T-helper 2 cell treated with Interferon-gamma antibody and Interleukin-4, amounts not matched to agents 5 μg/mL and 100 μg/mL, for 36 hours (primary cell): ENCODE data around the gene SWT1.
"Not testable (repeated sequence)": the region's sequence is repeated elsewhere in the genome, so short reads cannot be mapped to it uniquely, and the experiment has no call there.

ENCODE experiments used
- DNase-seq: peaks from one replicate; pipeline ENCODE4 v3.0.0; 2021; ENCODE audit warnings: low spot score
- H3K27ac Mint-ChIP-seq: one replicate; pipeline ENCODE4 v1.8.0; 2021; ENCODE audit warnings: mild to moderate bottlenecking, mixed read lengths
- H3K27me3 Mint-ChIP-seq: one replicate; pipeline ENCODE4 v1.8.0; 2021; ENCODE audit warnings: low read depth, mixed read lengths
- H3K36me3 Mint-ChIP-seq: one replicate; pipeline ENCODE4 v1.8.0; 2021; ENCODE audit warnings: low read depth, mixed read lengths
- H3K4me1 Mint-ChIP-seq: one replicate; pipeline ENCODE4 v1.8.0; 2021; ENCODE audit warnings: low read depth, mixed read lengths
- H3K4me3 Mint-ChIP-seq: one replicate; pipeline ENCODE4 v1.8.0; 2022; ENCODE audit warnings: mild to moderate bottlenecking, moderate library complexity, mixed read lengths
- H3K9me3 Mint-ChIP-seq: one replicate; pipeline ENCODE4 v1.8.0; 2021; ENCODE audit warnings: mixed read lengths

Gene SWT1

GRCh38 chr1:185317034-185317885 lies 160.3 kb downstream of the SWT1 start, which contains the start of gene IVNS1ABP:
Gene IVNS1ABP, minus strand, starts transcription at chr1:185317243. Its CDS starts 7,750 bp downstream, at chr1:185309493.
- H3K36me3 Mint-ChIP-seq: peaks cover 42% of the 10 kb centered on the region
- H3K27ac Mint-ChIP-seq: peak within 1 kb of the TSS; percentile 97
- peak; percentile 93 for DNase-seq
- peaks cover 49% of the 10 kb centered on the region for H3K4me1 Mint-ChIP-seq
- H3K27me3 Mint-ChIP-seq: no peaks in the 10 kb centered on the region
- peak within 1 kb of the TSS; percentile 99 for H3K4me3 Mint-ChIP-seq
- peaks cover 7% of the 10 kb centered on the region for H3K9me3 Mint-ChIP-seq

- H3K27me3 Mint-ChIP-seq: no peaks in the 10 kb centered on the region
- H3K4me1 Mint-ChIP-seq: peaks cover 44% of the 10 kb centered on the region
- H3K36me3 Mint-ChIP-seq: peaks cover 40% of the 10 kb centered on the region
Measured at GRCh38 chr1:185317886-185318310, 160.9 kb downstream of the SWT1 start.

GRCh38 chr1:185318431-185319138 lies 161.6 kb downstream of the SWT1 start:
- H3K4me3 Mint-ChIP-seq: peak overlapping the region; percentile 99
- no peak for DNase-seq
- no peaks in the 10 kb centered on the region for H3K27me3 Mint-ChIP-seq
- H3K9me3 Mint-ChIP-seq: peaks cover 7% of the 10 kb centered on the region
- H3K4me1 Mint-ChIP-seq: peaks cover 37% of the 10 kb centered on the region
- peak overlapping the region; percentile 97 for H3K27ac Mint-ChIP-seq
- peaks cover 34% of the 10 kb centered on the region for H3K36me3 Mint-ChIP-seq

More at GRCh38 chr1:185317886-185318310, 160.9 kb downstream of the SWT1 start:
- peak overlapping the region; percentile 99 for H3K4me3 Mint-ChIP-seq
- peaks cover 7% of the 10 kb centered on the region for H3K9me3 Mint-ChIP-seq
- peak; percentile 61 for DNase-seq
- H3K27ac Mint-ChIP-seq: peak overlapping the region; percentile 97

- Mint-ChIP-seq H3K9me3 (peaks cover 7% of the 10 kb centered on the region), H3K27ac (no peak overlapping the region), H3K27me3 (no peaks in the 10 kb centered on the region), H3K4me3 (no peak overlapping the region), H3K4me1 (peaks cover 31% of the 10 kb centered on the region), H3K36me3 (peaks cover 30% of the 10 kb centered on the region)
- DNase-seq: no peak
Measured at GRCh38 chr1:185319139-185319475, 162.1 kb downstream of the SWT1 start.

GRCh38 chr1:185321104-185321503 lies 164.1 kb downstream of the SWT1 start:
- Mint-ChIP-seq H3K36me3 (peaks cover 15% of the 10 kb centered on the region), H3K4me1 (peaks cover 22% of the 10 kb centered on the region)
- H3K4me3 Mint-ChIP-seq, H3K27me3 Mint-ChIP-seq, DNase-seq, H3K27ac Mint-ChIP-seq, H3K9me3 Mint-ChIP-seq: not testable (repeated sequence)

- DNase-seq, H3K4me3 Mint-ChIP-seq, H3K27ac Mint-ChIP-seq, H3K27me3 Mint-ChIP-seq, H3K9me3 Mint-ChIP-seq: not testable (repeated sequence)
- Mint-ChIP-seq H3K36me3 (peaks cover 13% of the 10 kb centered on the region), H3K4me1 (peaks cover 22% of the 10 kb centered on the region)
Measured at GRCh38 chr1:185321653-185322221, 164.8 kb downstream of the SWT1 start.

- H3K4me3 Mint-ChIP-seq: no peak overlapping the region
- H3K9me3 Mint-ChIP-seq: peaks cover 7% of the 10 kb centered on the region
- H3K27me3 Mint-ChIP-seq: no peaks in the 10 kb centered on the region
- DNase-seq: no peak
- no peak overlapping the region for H3K27ac Mint-ChIP-seq
- H3K36me3 Mint-ChIP-seq: peaks cover 13% of the 10 kb centered on the region
- H3K4me1 Mint-ChIP-seq: peaks cover 18% of the 10 kb centered on the region
Measured at GRCh38 chr1:185322636-185323035, 165.7 kb downstream of the SWT1 start.

- H3K36me3 Mint-ChIP-seq: peaks cover 14% of the 10 kb centered on the region
- no peaks in the 10 kb centered on the region for H3K27me3 Mint-ChIP-seq
- no peak for DNase-seq
Measured at GRCh38 chr1:185324118-185324517, 167.2 kb downstream of the SWT1 start.

GRCh38 chr1:185325413-185325812 lies 168.4 kb downstream of the SWT1 start:
- Mint-ChIP-seq H3K4me1 (peaks cover 8% of the 10 kb centered on the region), H3K36me3 (peaks cover 11% of the 10 kb centered on the region), H3K27ac (no peak overlapping the region), H3K4me3 (no peak overlapping the region), H3K27me3 (no peaks in the 10 kb centered on the region), H3K9me3 (peaks cover 7% of the 10 kb centered on the region)
- DNase-seq: no peak

More at GRCh38 chr1:185324118-185324517, 167.2 kb downstream of the SWT1 start:
- peaks cover 8% of the 10 kb centered on the region for H3K4me1 Mint-ChIP-seq
- H3K27ac Mint-ChIP-seq: no peak overlapping the region
- peaks cover 7% of the 10 kb centered on the region for H3K9me3 Mint-ChIP-seq
- no peak overlapping the region for H3K4me3 Mint-ChIP-seq

GRCh38 chr1:185328255-185328654 lies 171.3 kb downstream of the SWT1 start:
- H3K36me3 Mint-ChIP-seq: peaks cover 3% of the 10 kb centered on the region
- H3K4me3 Mint-ChIP-seq: no peak overlapping the region
- H3K4me1 Mint-ChIP-seq: peaks cover 7% of the 10 kb centered on the region
- no peaks in the 10 kb centered on the region for H3K9me3 Mint-ChIP-seq
- DNase-seq: no peak
- H3K27ac Mint-ChIP-seq: no peak overlapping the region
- H3K27me3 Mint-ChIP-seq: no peaks in the 10 kb centered on the region

- DNase-seq: no peak
- Mint-ChIP-seq H3K27ac (no peak overlapping the region), H3K27me3 (no peaks in the 10 kb centered on the region), H3K9me3 (no peaks in the 10 kb centered on the region), H3K36me3 (peaks cover 4% of the 10 kb centered on the region), H3K4me3 (no peak overlapping the region), H3K4me1 (peaks cover 22% of the 10 kb centered on the region)
Measured at GRCh38 chr1:185334182-185334581, 177.2 kb downstream of the SWT1 start.

- Mint-ChIP-seq H3K36me3 (peaks cover 9% of the 10 kb centered on the region), H3K27me3 (no peaks in the 10 kb centered on the region), H3K27ac (peak overlapping the region; percentile 27), H3K4me1 (peaks cover 37% of the 10 kb centered on the region), H3K9me3 (peaks cover 3% of the 10 kb centered on the region), H3K4me3 (no peak overlapping the region)
- DNase-seq: no peak
Measured at GRCh38 chr1:185337246-185337645, 180.3 kb downstream of the SWT1 start.

- peak; percentile 44 for DNase-seq
- Mint-ChIP-seq H3K36me3 (peaks cover 9% of the 10 kb centered on the region), H3K4me3 (peak overlapping the region; percentile 70), H3K27me3 (no peaks in the 10 kb centered on the region), H3K9me3 (peaks cover 3% of the 10 kb centered on the region), H3K4me1 (peaks cover 37% of the 10 kb centered on the region), H3K27ac (peak overlapping the region; percentile 79)
Measured at GRCh38 chr1:185338719-185339622, 182.0 kb downstream of the SWT1 start.
